Endothelial cell (in vitro differentiated cells): ENCODE results near the gene CCDC38. TPM values are rescaled to one million over a fixed set of nuclear protein-coding genes. Genes with fewer than 3 reads are reported as not detected.
A peak's percentile ranks its signal among the peaks of the same experiment; 100 is the strongest.

Experiments used
- DNase-seq: peaks from one replicate; pipeline ENCODE4 v3.0.0; 2021; ENCODE audit warnings: low spot score
- H3K27ac Mint-ChIP-seq: one replicate; pipeline ENCODE4 v1.8.0; 2021; ENCODE audit warnings: mixed read lengths, inconsistent platforms; ENCODE audit not compliant: unreplicated experiment
- H3K27me3 Mint-ChIP-seq: one replicate; pipeline ENCODE4 v1.8.0; 2021; ENCODE audit warnings: mild to moderate bottlenecking, moderate library complexity, mixed read lengths, inconsistent platforms; ENCODE audit not compliant: unreplicated experiment
- H3K36me3 Mint-ChIP-seq: one replicate; pipeline ENCODE4 v1.8.0; 2021; ENCODE audit warnings: mild to moderate bottlenecking, low read depth, mixed read lengths, inconsistent platforms; ENCODE audit not compliant: unreplicated experiment
- H3K4me1 Mint-ChIP-seq: one replicate; pipeline ENCODE4 v1.8.0; 2021; ENCODE audit warnings: mild to moderate bottlenecking, mixed read lengths, inconsistent platforms; ENCODE audit not compliant: unreplicated experiment
- H3K4me3 Mint-ChIP-seq: one replicate; pipeline ENCODE4 v1.8.0; 2021; ENCODE audit warnings: mild to moderate bottlenecking, mixed read lengths, inconsistent platforms; ENCODE audit not compliant: unreplicated experiment
- H3K9me3 Mint-ChIP-seq: one replicate; pipeline ENCODE4 v1.8.0; 2021; ENCODE audit warnings: mixed read lengths, inconsistent platforms; ENCODE audit not compliant: unreplicated experiment
- total RNA-seq: library from RNA; stranded (reverse); fragmentation: NEBNext Ultra II Directional; extraction: Animal tissue kit (Norgen Biotek cat#: 25700); gene quantifications from one replicate; pipeline ENCODE4 v1.2.1, GENCODE V29; 2021; ENCODE audit not compliant: unreplicated experiment
- TF ChIP-seq, protein P1 (sequence below): fragments of 200-600 bp; sonication (generic); IDR thresholded peaks from one replicate; pipeline ENCODE4 v1.5.0; 2021; ENCODE audit warnings: antibody characterized with exemption; ENCODE audit not compliant: unreplicated experiment

The CCDC38 gene
- total RNA-seq, 1 donor from 2014 or later = not detected

- no peak for DNase-seq
- no peaks in the 10 kb centered on the region for H3K27me3 Mint-ChIP-seq
- no peaks in the 10 kb centered on the region for H3K4me1 Mint-ChIP-seq
- no peaks in the 10 kb centered on the region for H3K36me3 Mint-ChIP-seq
- TF ChIP-seq, protein P1, sequence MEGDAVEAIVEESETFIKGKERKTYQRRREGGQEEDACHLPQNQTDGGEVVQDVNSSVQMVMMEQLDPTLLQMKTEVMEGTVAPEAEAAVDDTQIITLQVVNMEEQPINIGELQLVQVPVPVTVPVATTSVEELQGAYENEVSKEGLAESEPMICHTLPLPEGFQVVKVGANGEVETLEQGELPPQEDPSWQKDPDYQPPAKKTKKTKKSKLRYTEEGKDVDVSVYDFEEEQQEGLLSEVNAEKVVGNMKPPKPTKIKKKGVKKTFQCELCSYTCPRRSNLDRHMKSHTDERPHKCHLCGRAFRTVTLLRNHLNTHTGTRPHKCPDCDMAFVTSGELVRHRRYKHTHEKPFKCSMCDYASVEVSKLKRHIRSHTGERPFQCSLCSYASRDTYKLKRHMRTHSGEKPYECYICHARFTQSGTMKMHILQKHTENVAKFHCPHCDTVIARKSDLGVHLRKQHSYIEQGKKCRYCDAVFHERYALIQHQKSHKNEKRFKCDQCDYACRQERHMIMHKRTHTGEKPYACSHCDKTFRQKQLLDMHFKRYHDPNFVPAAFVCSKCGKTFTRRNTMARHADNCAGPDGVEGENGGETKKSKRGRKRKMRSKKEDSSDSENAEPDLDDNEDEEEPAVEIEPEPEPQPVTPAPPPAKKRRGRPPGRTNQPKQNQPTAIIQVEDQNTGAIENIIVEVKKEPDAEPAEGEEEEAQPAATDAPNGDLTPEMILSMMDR = no peak
- no peaks in the 10 kb centered on the region for H3K9me3 Mint-ChIP-seq
- H3K4me3 Mint-ChIP-seq = no peak overlapping the region
- no peak overlapping the region for H3K27ac Mint-ChIP-seq
Measured at GRCh38 chr12:95890958-95891357, 51.5 kb downstream of the CCDC38 start.

DNA sequence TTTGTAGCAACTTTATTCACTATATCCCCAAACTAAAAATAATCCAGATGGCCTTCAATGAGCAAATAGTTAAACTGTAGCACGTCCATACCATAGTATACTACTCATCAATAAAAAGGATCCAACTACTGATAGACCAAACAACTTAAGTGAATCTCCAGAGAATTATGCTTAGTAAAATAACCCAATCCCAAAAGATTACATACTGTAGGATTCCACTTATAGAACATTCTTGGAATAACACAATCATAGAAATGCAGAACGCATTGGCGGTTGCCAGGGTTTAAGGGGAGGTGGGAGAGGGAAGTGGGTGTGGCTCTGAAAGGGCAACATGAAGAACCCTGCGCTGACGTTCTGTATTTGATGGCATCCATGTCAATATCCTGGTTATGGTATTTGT, 55.1 kb downstream of the CCDC38 start:
- H3K4me1 Mint-ChIP-seq = peaks cover 6% of the 10 kb centered on the region
- TF ChIP-seq, protein P1 = no peak
- H3K27me3 Mint-ChIP-seq = no peaks in the 10 kb centered on the region

DNA sequence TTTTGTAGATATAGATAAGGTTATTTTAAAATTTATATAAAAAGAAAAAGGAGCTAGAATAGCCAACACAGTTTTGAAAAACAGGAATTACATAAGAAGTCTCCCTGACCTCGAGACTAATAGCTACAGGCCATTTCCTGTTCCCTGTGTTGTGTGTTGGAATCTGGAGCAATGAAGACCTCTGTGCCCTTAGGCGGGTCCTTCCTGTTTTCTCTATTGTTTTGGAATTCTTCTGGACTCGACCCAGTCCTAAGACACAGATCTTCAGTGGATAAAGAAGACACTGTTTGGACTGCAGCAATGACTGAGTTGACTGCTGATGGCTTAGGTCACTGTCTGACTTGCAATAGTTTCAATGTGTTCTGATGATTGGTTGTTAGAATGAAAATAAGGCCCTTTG, 57.4 kb downstream of the CCDC38 start:
- peaks cover 3% of the 10 kb centered on the region for H3K36me3 Mint-ChIP-seq
- no peaks in the 10 kb centered on the region for H3K9me3 Mint-ChIP-seq
- no peaks in the 10 kb centered on the region for H3K27me3 Mint-ChIP-seq
- peak overlapping the region; percentile 48 for H3K27ac Mint-ChIP-seq
- no peak for DNase-seq
- H3K4me1 Mint-ChIP-seq = peaks cover 6% of the 10 kb centered on the region
- no peak overlapping the region for H3K4me3 Mint-ChIP-seq
- TF ChIP-seq, protein P1 = no peak

More for the DNA sequence above, 55.1 kb downstream of the CCDC38 start:
- Mint-ChIP-seq H3K36me3 (peaks cover 3% of the 10 kb centered on the region), H3K27ac (no peak overlapping the region), H3K9me3 (no peaks in the 10 kb centered on the region), H3K4me3 (no peak overlapping the region)
- no peak for DNase-seq

DNA sequence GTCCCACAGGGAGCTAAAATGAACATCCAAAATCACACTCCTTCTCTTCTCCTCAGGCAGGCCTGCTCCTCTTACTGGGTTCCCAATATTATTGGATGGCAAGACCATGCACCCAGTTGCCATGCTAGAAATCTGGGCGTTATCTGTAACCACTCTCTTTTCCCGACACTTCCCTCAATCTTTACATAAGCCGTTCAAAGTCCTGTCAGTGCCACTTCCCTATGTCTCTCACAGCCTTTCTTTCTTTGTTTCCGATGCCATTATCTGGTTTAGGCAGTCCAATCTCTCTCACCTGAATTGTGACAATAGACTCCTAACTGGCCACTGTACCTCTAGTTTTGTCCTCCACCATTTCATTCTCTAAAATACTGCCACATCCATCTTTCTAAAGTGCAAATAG, 59.5 kb downstream of the CCDC38 start:
- Mint-ChIP-seq H3K27ac (no peak overlapping the region), H3K27me3 (no peaks in the 10 kb centered on the region), H3K4me1 (peaks cover 6% of the 10 kb centered on the region), H3K9me3 (no peaks in the 10 kb centered on the region), H3K36me3 (peaks cover 3% of the 10 kb centered on the region), H3K4me3 (no peak overlapping the region)
- DNase-seq = no peak
- TF ChIP-seq, protein P1 = no peak

GRCh38 chr12:95882080-95882479, 60.3 kb downstream of the CCDC38 start:
- Mint-ChIP-seq H3K4me3 (no peak overlapping the region), H3K4me1 (peaks cover 6% of the 10 kb centered on the region), H3K27ac (no peak overlapping the region), H3K9me3 (no peaks in the 10 kb centered on the region), H3K36me3 (peaks cover 3% of the 10 kb centered on the region), H3K27me3 (no peaks in the 10 kb centered on the region)
- TF ChIP-seq, protein P1 = no peak
- DNase-seq = no peak
